Adrenal gland (tissue), 5 donors: ENCODE results near the gene PCDHGC5.

ENCODE experiments used
- CTCF ChIP-seq, 6 experiments: fragments of 450-650 bp in 4 of 6; fragments of 200-600 bp in 2 of 6; sonication (generic) in 1 of 6; IDR thresholded peaks; 1 replicate in 5 of 6; 2 replicates in 1 of 6; pipeline versions ENCODE4 v1.5.1 to v1.8.0; 2016 to 2021; ENCODE audit warnings: antibody characterized with exemption in 6 of 6, mild to moderate bottlenecking in 2 of 6, moderate library complexity in 1 of 6
- POLR2A ChIP-seq, 2 donors: fragments of 450-650 bp; IDR thresholded peaks; one replicate each; pipeline ENCODE4 v1.6.1; 2017; ENCODE audit warnings: antibody characterized with exemption in 2 of 2, mild to moderate bottlenecking in 2 of 2, moderate library complexity in 1 of 2
- donor health status: DM: no; HTN: no; CAD: no.

- TF ChIP-seq POLR2A (IDR thresholded peaks at IDR 0.05): no peak
- TF ChIP-seq CTCF (IDR thresholded peaks at IDR 0.05): no peak
These were observed 3.4 kb downstream of the PCDHGC5 start for GRCh38 chr5:141492168-141492885.
